Stimulated activated naive CD4-positive, alpha-beta T cell (primary cell): ENCODE results near the gene MST1.
"Not testable (repeated sequence)": the region's sequence is repeated elsewhere in the genome, so short reads cannot be mapped to it uniquely, and the experiment has no call there.

Experiments
- DNase-seq, 6 experiments: peaks; one replicate each; lab custom pipeline; 2025; lab: John Stamatoyannopoulos, UW

Gene MST1

GRCh38 chr3:49700453-49701128, 11.3 kb upstream of the MST1 start:
- DNase-seq, result no peak

DNA sequence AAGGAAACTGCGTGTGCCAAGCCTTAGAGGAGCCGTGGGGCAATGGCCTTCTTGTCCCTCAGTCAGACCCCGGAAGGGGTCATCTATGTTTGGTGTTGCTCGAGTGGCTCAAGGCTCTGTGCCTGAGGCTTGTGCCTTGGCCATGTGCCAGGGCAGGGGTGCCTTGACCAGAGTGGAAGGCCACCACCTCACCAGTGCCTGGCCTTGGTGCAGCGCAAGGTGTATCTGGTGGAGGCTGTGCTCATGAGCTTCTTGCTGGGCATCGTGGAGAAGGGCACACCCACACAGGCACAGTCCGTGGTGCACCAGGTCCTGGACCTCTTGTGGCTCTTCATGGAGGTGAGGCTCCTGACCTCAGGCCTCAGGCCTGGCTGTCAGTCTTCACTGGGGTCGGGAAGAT, 10.7 kb upstream of the MST1 start:
- no peak for DNase-seq

DNA sequence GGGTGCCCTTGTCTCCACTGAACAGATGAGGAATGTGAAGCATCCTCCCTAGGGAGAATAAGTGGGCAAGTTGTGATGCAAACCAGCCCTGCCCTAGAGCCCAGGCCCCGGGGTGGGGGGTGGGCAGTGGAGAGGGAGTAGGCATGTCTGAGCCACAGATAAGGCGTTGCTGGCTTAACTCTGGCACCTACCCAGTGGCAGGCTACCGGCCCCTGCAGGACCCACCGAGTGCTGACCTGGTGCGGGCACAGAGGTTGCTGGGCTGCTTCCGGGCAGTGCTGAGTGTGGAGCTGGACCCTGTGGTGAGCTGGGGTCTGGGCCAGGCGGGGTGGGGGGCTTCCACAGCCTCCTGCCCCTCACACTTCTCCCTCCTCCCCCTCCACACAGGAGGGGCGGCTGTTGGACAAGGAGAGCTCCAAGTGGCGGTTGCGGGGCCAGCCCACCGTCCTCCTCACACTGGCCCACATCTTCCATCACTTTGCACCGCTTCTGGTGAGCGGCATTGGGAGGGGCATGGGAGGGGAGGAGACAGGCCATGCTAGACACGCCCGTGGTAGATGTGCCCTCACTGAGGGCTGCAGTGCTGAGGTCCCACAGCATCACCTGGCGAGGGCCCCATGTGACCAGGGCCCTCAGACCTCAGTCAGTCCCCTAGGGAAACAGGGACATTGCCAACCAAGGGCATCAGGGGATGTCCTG, 10.2 kb upstream of the MST1 start:
- no peak for DNase-seq

DNA sequence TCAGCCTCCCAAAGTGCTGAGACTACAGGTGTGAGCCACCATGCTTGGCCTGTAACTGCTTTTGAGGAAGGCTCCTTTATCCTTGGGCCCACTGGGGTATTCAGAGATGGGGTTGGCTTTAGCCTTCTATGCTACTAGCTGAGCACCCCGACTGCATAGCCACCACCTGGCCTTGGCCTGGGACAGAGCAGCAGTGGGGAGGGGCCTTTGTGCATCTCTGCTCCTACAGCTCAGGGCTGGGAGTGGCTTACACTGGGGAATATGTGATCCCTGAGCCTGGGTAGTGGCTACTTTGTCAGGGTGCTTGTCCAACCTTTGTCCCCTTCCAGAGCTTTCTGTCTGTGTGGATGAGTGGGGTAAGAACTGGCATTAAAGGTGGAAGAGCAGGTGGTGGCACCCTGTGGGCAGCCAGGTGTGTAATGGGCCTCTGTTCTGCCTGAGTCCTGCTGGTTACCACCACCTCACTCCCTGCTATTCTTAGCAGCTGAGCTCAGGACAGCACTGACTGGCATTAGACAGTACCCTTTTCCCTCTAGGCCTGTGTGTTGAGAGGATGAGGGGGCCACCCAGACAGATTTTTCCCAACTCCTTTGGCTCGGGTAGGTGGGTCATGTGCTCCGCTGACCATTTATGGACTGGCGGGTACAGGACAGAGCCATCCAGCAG, 6.2 kb upstream of the MST1 start:
- not testable (repeated sequence) for DNase-seq

DNA sequence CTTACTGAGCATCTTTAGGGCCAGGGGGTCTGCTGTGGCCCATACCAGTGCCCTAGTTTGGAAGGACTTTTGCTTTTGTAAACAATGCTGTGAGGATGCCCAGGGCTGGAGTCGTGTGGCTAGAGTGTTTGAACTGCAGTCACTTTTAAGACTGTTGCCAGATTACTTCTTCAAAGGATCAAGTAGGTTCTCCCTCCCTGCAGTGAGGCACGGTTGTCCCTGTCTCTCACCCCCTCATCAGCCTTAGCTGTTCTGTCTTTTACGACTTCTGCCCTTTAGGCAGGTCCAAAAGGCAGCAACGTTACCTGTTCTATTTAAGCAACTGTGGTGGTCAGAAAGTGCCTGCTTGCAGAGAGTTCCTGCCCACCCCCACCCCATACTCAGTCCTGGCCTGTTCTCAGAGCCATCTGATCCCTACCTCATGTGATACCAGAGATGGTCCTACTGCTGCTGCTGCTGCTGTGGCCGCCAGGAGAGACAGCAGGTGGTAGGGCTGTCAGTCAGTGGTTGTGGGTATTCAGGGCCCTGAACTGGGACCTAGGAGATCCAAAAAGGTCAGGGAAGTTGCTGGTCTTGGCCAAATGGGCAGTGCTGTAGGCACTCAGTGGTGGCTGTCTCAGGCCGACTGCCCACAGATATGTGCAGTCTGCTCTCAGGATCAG, 5.3 kb upstream of the MST1 start:
- DNase-seq, result not testable (repeated sequence)

GRCh38 chr3:49691481-49691880, 2.2 kb upstream of the MST1 start:
- DNase-seq, result not testable (repeated sequence)

- not testable (repeated sequence) for DNase-seq
These were observed 1.6 kb upstream of the MST1 start for GRCh38 chr3:49690856-49691255.

GRCh38 chr3:49689908-49690624, 792 bp upstream of the MST1 start:
- not testable (repeated sequence) for DNase-seq

- not testable (repeated sequence) for DNase-seq
These were observed 782 bp downstream of the MST1 start for GRCh38 chr3:49688338-49689045.

- not testable (repeated sequence) for DNase-seq
These were observed 1.9 kb downstream of the MST1 start for GRCh38 chr3:49687424-49687795.

DNA sequence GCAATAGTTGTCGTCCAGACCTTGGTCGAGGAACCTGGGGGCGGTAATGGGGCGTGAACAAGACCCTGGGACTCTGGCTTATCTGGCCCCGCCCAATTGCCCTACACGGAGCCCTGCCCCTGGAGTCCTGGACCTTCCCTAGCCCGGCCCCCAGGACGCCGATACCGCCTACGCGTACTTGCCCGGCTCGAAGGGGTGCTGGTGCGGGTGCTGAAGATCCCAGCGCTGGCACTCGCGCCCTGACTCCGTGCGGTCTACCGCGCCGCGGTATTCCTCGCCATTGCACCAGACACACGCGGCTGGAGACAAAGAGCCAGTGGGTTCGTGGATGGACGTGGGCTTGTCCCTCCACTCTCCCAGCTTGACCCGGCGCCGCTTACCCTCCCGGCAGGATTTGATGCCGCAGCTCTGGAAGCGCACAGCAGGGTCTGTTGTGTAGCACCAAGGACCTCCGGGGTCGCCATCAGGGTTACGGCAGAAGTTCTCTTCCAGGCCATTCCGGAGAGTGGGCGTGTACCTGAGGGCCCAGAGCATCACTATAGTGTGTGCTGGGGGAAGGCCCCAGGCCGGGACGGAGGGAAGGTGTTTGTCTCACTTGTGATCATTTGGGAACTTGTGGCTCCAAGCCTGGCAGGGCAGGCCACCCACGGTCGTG, 2.4 kb downstream of the MST1 start:
- not testable (repeated sequence) for DNase-seq

GRCh38 chr3:49686346-49686745, 2.9 kb downstream of the MST1 start:
- DNase-seq, result not testable (repeated sequence)

DNA sequence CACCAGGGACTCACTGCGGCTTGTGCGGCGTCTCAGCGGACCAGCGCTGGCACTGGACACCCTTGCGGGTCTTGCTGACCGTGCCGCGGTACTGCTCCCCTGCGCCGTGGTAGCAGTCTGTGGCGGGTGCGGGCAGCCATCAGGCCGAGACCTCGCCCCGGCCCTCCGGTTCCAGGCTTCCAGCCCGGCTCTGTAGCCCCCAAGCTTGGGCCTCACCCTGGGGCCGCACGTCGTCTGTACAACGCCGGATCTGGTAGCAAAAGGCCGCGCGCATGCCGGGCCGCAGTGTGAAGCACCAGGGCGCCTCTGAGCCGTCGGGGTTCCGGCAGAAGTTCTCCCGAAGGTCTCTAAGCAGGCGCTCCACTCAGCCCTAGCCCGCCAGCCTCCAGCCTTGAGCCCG, 3.4 kb downstream of the MST1 start:
- DNase-seq, result not testable (repeated sequence)

DNA sequence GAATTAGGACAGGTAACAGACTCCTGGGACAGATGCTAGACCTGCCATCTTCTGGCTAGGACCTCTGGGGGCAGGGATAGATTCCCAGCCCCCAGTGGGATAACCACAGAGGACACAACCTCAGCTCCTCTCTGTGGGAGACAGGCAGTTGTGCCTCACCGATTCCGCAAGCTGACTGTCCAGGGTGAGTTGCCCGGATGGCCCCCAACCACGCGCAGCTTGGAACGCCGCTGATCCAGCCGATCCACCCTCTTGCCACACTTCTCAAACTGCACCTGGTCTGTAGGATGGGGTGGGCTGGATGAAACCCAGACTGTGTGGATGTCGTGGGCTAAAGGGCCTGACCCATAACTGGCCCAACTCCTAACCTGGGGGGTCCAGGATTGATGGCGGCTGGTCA, 4.2 kb downstream of the MST1 start:
- not testable (repeated sequence) for DNase-seq

GRCh38 chr3:49684453-49684852, 4.8 kb downstream of the MST1 start:
- DNase-seq, result not testable (repeated sequence)

- no peak for DNase-seq
These were observed 6.1 kb downstream of the MST1 start for GRCh38 chr3:49683162-49683561.

DNA sequence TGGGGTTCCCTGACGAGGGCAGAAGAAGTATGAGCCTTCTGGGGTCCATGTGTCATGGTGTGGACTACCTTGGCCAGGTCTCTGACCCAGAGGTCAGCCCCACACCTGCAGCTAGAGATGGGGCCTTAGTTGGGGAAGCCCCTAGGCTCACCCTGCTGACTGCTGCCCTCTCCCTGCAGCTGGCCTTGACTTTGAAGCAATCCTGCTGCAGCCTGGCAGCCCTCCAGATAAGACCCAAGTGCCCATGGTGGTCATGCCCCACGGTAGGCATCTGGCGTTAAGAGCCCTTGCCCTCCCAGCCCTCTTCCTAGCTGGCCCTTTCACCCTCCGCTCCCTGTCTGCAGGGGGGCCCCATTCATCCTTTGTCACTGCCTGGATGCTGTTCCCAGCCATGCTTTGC, 7.7 kb downstream of the MST1 start:
- no peak for DNase-seq

DNA sequence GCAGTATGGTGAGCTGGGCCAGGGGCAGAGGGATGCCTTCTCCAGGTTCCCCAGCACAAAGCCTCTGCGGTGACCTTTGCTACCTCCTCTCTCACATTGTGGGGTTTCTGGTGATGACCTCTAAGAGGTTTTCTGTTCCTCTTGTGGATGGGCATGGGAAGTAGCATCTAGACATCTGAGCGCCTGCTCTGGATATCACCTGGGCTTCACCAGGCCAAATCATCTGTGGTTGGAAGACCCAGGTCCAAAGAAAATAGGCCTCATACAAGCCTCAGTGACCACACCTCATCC, 8.1 kb downstream of the MST1 start:
- DNase-seq, result no peak

GRCh38 chr3:49680493-49681231, 8.6 kb downstream of the MST1 start:
- DNase-seq, result no peak

DNA sequence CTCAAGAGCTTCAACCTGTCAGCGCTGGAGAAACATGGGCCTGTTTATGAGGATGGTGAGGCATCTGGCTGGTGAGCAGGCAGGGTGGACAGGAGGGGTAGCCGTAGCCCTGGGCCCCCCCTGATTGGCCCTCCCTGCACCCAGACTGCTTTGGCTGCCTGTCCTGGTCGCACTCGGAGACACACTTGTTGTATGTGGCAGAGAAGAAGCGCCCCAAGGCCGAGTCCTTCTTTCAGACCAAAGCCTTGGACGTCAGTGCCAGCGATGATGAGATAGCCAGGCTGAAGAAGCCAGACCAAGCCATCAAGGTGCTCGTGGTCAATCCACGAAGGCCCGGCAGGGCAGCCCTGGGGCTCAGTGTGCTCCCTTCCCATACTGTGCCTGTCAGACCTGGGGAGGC, 13.4 kb downstream of the MST1 start:
- DNase-seq, result no peak
